CD1c-positive myeloid dendritic cell (primary cell): Measurements from ENCODE around the gene WAS.

Source experiments
- DNase-seq: peaks from one replicate; pipeline ENCODE4 v3.0.0-alpha.2; 2016; ENCODE audit errors: extremely low spot score

The WAS gene

GRCh38 chrX:48711929-48712505, 28.4 kb downstream of the WAS start:
- DNase-seq, result no peak

GRCh38 chrX:48713847-48714246, 30.2 kb downstream of the WAS start:
- no peak for DNase-seq

- DNase-seq, result no peak
Measured at GRCh38 chrX:48714573-48714972, 31.0 kb downstream of the WAS start.

- DNase-seq, result no peak
Measured at GRCh38 chrX:48715072-48715471, 31.5 kb downstream of the WAS start.

- no peak for DNase-seq
Measured at GRCh38 chrX:48715876-48716502, 32.4 kb downstream of the WAS start.

GRCh38 chrX:48719958-48720357, 36.4 kb downstream of the WAS start:
- no peak for DNase-seq

GRCh38 chrX:48720577-48721250, 37.1 kb downstream of the WAS start:
- no peak for DNase-seq

GRCh38 chrX:48721916-48722315, 38.3 kb downstream of the WAS start:
- no peak for DNase-seq

GRCh38 chrX:48726596-48726995, 43.0 kb downstream of the WAS start:
- DNase-seq, result no peak

- no peak for DNase-seq
Measured at GRCh38 chrX:48728653-48729052, 45.1 kb downstream of the WAS start.

GRCh38 chrX:48736303-48736702, 52.7 kb downstream of the WAS start:
- DNase-seq, result no peak

GRCh38 chrX:48736878-48737212, 53.2 kb downstream of the WAS start:
- DNase-seq, result no peak

GRCh38 chrX:48737213-48737938, 53.8 kb downstream of the WAS start:
- peak; percentile 95 for DNase-seq

- DNase-seq, result no peak
Measured at GRCh38 chrX:48737940-48738339, 54.3 kb downstream of the WAS start.
